ENCODE measurements around the gene DNAH3.
"Not testable (repeated sequence)": the region's sequence is repeated elsewhere in the genome, so short reads cannot be mapped to it uniquely, and the experiment has no call there.

DNAH3 gene

DNA sequence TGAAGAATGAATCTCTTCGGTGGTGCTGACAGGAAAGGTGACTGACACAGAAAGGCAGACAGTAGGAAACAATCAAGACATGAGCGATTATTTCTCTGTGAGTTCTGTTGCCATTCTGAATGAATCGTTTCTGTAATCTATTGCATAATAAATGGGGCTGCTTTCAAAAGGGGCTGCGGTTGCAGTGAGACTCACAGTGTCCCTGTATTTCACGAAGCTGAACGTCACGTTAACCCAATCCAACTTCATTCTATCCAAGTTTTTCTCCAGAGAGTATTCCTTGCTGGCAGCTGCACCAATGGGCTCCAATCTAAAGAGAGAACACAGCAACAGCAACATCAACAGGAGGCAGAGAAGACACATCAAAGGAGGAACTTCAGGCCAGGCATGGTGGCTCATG lies 75.4 kb downstream of the DNAH3 start:
- no peak for DNase-seq (ENCODE audit: low read depth in 1 of 2, low spot score in 1 of 2)

GRCh38 chr16:21072976-21073375 lies 77.7 kb downstream of the DNAH3 start:
- no peak for DNase-seq (ENCODE audit: low read depth in 1 of 2, low spot score in 1 of 2)

GRCh38 chr16:21071741-21072140 lies 78.9 kb downstream of the DNAH3 start:
- DNase-seq (ENCODE audit: low read depth in 1 of 2, low spot score in 1 of 2), result no peak

DNA sequence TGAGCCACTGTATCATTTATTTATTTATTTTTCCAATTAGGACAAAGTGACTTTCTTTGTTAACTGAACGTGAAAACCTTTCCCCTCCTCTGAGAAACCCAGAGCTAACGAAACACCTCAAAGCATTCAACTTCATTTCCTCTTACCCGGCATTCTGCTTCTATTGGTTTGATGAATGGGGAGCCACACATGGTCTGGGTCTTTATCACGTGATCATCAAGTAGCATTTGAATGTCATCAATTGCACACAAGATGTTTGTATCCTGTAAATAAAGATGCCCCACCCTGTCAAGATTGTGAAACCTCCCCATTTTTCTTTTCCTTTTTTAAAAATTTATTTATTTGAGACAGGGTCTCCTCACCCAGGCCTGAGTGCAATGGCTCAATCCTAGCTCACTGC lies 80.1 kb downstream of the DNAH3 start:
- DNase-seq (ENCODE audit: low read depth in 1 of 2, low spot score in 1 of 2), result no peak

- no peak for DNase-seq (ENCODE audit: low read depth in 1 of 2, low spot score in 1 of 2)
These were observed 80.7 kb downstream of the DNAH3 start for GRCh38 chr16:21069986-21070385.

DNA sequence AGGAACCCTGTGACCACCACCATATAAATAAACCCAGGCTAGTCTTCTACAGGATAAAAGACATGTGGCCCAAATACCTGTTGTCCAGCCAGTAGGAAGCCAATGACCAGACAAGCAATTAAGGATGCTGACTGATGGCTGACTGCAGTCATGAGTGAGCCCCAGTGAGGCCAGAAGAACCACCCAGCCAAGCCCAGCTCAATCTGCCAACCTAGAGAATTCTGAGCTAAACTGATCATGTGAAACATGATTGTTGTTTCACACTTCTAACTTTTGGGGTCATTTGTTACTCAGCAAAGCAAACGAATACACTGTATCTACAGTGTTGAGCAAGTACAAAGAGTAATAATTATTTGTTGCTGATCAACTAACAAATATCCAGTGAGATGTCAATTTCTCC lies 86.4 kb downstream of the DNAH3 start:
- no peak for DNase-seq (ENCODE audit: low read depth in 1 of 2, low spot score in 1 of 2)

GRCh38 chr16:21063314-21063713 lies 87.3 kb downstream of the DNAH3 start:
- DNase-seq (ENCODE audit: low read depth in 1 of 2, low spot score in 1 of 2), result not testable (repeated sequence)

- DNase-seq (ENCODE audit: low read depth in 1 of 2, low spot score in 1 of 2), result no peak
These were observed 90.6 kb downstream of the DNAH3 start for GRCh38 chr16:21060027-21060510.

DNA sequence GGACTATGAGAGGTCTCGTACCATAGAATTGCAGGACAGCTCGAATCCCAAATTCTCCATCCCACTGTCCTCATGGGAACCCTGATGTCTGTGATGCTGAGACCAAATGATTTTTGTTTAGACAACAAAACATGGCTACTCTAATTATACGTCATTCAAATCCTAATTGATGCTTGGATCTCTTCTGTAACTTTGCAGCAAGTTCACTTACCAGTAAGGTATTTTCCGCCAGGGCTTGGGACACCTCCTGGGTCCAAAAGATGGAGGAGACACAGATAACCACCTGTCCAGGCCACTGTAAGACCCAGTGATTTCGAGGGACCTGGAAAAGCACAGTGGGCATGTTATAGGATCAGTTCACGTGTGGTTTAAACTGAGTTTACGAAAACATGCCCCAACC lies 92.8 kb downstream of the DNAH3 start:
- no peak for DNase-seq (ENCODE audit: low read depth in 1 of 2, low spot score in 1 of 2)

- DNase-seq (ENCODE audit: low read depth in 1 of 2, low spot score in 1 of 2), result no peak
These were observed 94.2 kb downstream of the DNAH3 start for GRCh38 chr16:21056396-21056795.

DNA sequence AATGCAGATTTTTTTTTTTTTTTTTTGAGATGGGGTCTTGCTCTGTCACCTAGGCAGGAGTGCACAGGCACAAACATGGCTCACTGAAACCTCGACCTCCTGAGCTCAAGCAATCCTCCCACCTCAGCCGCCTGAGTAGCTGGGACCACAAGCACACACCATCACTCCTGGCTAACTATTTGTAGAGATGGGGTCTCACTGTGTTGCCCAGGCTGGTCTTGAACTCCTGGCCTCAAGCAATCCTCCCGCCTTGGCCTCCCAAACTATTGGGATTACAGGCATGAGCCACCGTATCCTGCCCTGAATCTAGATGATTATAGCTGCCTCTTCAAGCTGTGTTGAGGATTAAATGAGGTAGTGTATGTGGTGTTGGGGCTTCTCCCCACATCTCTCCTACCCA lies 94.9 kb downstream of the DNAH3 start:
- not testable (repeated sequence) for DNase-seq (ENCODE audit: low read depth in 1 of 2, low spot score in 1 of 2)

GRCh38 chr16:21053590-21053989 lies 97.1 kb downstream of the DNAH3 start:
- DNase-seq (ENCODE audit: low read depth in 1 of 2, low spot score in 1 of 2), result no peak

- not testable (repeated sequence) for DNase-seq (ENCODE audit: low read depth in 1 of 2, low spot score in 1 of 2)
These were observed 102.3 kb downstream of the DNAH3 start for GRCh38 chr16:21048091-21048912.

DNA sequence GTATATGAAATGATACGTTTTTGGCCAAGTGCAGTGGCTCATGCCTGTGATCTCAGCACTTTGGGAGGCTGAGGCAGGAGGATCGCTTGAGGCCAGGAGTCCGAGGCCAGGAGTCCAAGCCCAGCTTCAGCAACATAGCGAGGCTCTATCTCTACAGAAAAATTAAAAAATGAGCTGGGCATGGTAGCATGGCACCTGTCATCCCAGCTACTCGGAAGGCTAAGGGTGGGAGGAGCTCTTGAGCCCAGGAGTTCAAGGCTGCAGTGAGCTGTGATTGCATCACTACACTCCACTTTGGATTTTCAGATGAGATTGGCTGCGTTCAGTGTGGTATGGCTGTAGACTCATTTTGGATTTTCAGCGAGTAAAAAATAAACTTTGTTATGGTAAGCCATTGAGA lies 112.4 kb downstream of the DNAH3 start:
- no peak for DNase-seq (ENCODE audit: low read depth in 1 of 2, low spot score in 1 of 2)

GRCh38 chr16:21037736-21038135 lies 112.9 kb downstream of the DNAH3 start:
- DNase-seq (ENCODE audit: low read depth in 1 of 2, low spot score in 1 of 2), result no peak

- DNase-seq (ENCODE audit: low read depth in 1 of 2, low spot score in 1 of 2), result no peak
These were observed 113.5 kb downstream of the DNAH3 start for GRCh38 chr16:21037168-21037567.

GRCh38 chr16:21036471-21036870 lies 114.2 kb downstream of the DNAH3 start:
- DNase-seq (ENCODE audit: low read depth in 1 of 2, low spot score in 1 of 2), result no peak

- no peak for DNase-seq (ENCODE audit: low read depth in 1 of 2, low spot score in 1 of 2)
These were observed 116.9 kb downstream of the DNAH3 start for GRCh38 chr16:21033704-21034103.

DNA sequence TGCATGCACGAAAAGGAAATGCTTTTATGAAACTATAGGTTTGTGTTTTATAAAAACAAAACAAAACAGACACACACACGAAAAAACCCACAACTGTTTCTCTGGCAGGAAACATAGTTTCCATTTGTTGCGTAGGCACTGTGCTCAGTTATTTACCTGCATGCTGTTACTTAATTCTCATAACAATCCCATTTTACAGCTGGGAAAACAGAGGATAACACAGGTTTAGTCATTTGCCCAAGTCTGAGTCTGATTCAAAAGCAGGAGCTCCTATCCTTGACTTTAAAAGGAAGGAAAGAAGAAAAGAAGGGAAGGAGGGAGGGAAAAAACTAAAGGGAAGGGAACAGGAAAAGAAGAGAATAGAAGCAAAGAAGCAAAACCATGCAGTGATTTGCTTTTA lies 117.4 kb downstream of the DNAH3 start:
- no peak for DNase-seq (ENCODE audit: low read depth in 1 of 2, low spot score in 1 of 2)

DNA sequence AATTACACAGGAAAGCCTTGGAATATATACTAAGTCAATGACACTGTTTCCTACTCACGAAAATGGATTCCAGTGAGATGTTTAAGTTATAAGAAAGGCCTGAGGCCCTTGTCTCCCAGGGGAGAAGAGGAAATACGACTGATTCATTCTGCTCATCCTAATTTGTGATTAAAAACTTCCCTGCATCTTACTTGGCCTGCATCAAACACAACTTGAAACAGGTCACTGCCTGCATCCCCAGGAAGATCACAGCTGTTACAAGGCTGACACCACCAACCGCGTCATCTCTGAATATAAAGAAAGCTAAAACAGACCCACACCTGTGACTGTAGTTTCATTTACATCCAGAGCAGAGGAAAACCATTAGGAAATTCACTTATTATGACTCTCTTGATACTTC lies 121.9 kb downstream of the DNAH3 start:
- no peak for DNase-seq (ENCODE audit: low read depth in 1 of 2, low spot score in 1 of 2)

DNA sequence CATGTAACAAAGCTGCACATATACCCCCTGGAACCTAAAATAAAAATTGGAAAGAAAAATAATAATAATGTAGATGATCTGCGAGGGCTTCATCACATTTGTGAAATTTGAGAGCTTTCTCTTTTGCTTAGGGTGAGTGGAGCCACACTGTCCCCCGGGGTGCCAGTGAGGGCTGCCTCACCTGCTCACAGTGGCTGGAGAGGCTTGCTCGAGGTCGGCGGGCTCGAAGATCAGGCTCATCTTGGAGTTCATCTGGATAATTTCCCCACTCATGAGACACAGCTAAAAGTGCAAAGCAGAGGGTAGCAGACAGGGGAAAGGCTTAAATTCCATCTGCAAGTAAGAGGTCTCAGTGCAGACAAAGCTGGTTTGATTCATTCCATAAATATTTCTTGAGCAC lies 123.8 kb downstream of the DNAH3 start:
- DNase-seq (ENCODE audit: low read depth in 1 of 2, low spot score in 1 of 2), result no peak

DNA sequence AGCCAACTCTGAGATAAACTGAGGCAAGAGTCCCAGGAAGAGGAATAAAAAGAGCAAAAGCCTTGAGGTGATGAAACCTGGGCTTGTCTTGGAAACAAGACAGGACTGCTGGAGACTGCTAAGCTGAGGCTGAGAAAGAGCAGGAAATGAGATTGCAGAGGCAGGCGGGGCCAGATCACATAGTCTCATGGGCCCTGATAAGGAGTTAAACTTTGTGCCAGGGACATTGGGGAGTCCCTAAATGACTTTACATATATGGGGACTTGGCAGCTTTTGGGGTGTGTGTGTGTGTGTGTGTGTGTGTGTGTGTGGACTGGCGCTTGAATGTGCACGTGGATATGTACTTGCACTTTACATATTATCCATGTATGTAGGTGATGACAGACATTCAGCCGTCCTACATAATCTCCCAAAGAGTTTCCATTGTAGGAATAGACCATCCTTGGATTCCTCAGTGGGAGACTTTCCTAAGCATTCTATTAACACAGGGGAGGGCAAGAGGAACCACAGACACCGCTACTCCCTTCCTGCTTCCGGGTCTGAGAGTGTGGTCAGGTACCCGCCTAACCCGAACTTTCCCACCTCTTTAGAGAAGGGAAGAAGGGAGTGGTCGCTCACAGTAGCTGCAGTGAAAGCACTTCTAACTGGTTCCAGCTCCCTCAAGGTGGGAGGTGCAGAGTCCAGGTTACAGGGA lies 127.0 kb downstream of the DNAH3 start:
- DNase-seq (ENCODE audit: low read depth in 1 of 2, low spot score in 1 of 2), result no peak

DNA sequence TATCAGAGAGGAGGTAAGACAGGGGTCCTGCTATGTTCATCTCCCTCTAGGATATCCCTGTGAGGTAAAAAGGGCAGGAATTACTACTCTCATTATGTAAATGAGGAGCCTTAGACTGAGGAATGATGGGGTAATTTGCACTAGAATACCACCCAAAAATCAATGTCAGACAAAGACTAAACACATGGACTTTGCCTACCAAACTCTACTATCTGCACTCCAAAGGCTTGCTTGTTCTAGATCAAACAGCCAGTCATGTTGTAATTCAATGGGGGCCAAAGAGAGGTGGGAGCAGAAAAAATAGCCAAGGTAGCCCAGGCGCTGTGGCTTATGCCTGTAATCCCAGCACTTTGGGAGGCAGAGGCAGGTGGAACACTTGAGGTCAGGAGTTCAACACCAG lies 129.3 kb downstream of the DNAH3 start:
- no peak for DNase-seq (ENCODE audit: low read depth in 1 of 2, low spot score in 1 of 2)

All from activated T-helper 1 cell treated with anti-CD3 and anti-CD28 coated beads, Interleukin-2, amount 50 U/mL, for 16 hours (primary cell).